Chondrocyte (in vitro differentiated cells): Measurements from ENCODE around the gene RPTOR. TPM values are rescaled to one million over a fixed set of nuclear protein-coding genes. Genes with fewer than 3 reads are reported as not detected.

ENCODE experiments used
- DNase-seq: peaks from one replicate; pipeline ENCODE4 v3.0.0; 2021; ENCODE audit warnings: mixed read lengths, low spot score
- H3K27ac Mint-ChIP-seq: one replicate; pipeline ENCODE4 v1.8.0; 2021; ENCODE audit warnings: mild to moderate bottlenecking, moderate library complexity, mixed read lengths; ENCODE audit not compliant: unreplicated experiment
- H3K27me3 Mint-ChIP-seq: 2 replicates; pipeline ENCODE4 v1.8.0; 2021; ENCODE audit warnings: low read depth, mixed read lengths
- H3K36me3 Mint-ChIP-seq: 2 replicates; pipeline ENCODE4 v1.8.0; 2021; ENCODE audit warnings: low read depth, mixed read lengths
- H3K4me1 Mint-ChIP-seq: 2 replicates; pipeline ENCODE4 v1.8.0; 2021; ENCODE audit warnings: low read depth, mild to moderate bottlenecking, mixed read lengths
- H3K4me3 Mint-ChIP-seq: one replicate; pipeline ENCODE4 v1.8.0; 2021; ENCODE audit warnings: mild to moderate bottlenecking, moderate library complexity, mixed read lengths; ENCODE audit not compliant: unreplicated experiment
- H3K9me3 Mint-ChIP-seq: 2 replicates; pipeline ENCODE4 v1.8.0; 2021; ENCODE audit warnings: low read depth, mixed read lengths
- CTCF ChIP-seq: fragments of 200-600 bp; sonication (generic); IDR thresholded peaks from 2 replicates; pipeline ENCODE4 v1.5.0; 2021; ENCODE audit warnings: antibody characterized with exemption, mild to moderate bottlenecking, moderate library complexity
- total RNA-seq: library from RNA; stranded (reverse); gene quantifications from 3 replicates; pipeline ENCODE4 v1.2.1, GENCODE V29; 2021

The RPTOR gene
- total RNA-seq, 1 donor from 2014 or later: 30.9 TPM

GRCh38 chr17:80864751-80865150 lies 320.1 kb downstream of the RPTOR start:
- Mint-ChIP-seq H3K4me3 (no peak overlapping the region), H3K27ac (no peak overlapping the region), H3K4me1 (peaks cover 12% of the 10 kb centered on the region), H3K36me3 (peaks cover 8% of the 10 kb centered on the region), H3K9me3 (no peaks in the 10 kb centered on the region), H3K27me3 (no peaks in the 10 kb centered on the region)
- DNase-seq: peak; percentile 43
- no peak for TF ChIP-seq CTCF

GRCh38 chr17:80866050-80866793 lies 321.6 kb downstream of the RPTOR start:
- H3K27me3 Mint-ChIP-seq: no peaks in the 10 kb centered on the region
- H3K4me3 Mint-ChIP-seq: no peak overlapping the region
- peak; percentile 56 for DNase-seq
- TF ChIP-seq CTCF: peak; percentile 87
- peak overlapping the region; percentile 49 for H3K27ac Mint-ChIP-seq
- peaks cover 8% of the 10 kb centered on the region for H3K36me3 Mint-ChIP-seq
- H3K9me3 Mint-ChIP-seq: no peaks in the 10 kb centered on the region
- H3K4me1 Mint-ChIP-seq: peaks cover 26% of the 10 kb centered on the region

- Mint-ChIP-seq H3K9me3 (no peaks in the 10 kb centered on the region), H3K27me3 (no peaks in the 10 kb centered on the region), H3K36me3 (peaks cover 7% of the 10 kb centered on the region), H3K4me1 (peaks cover 33% of the 10 kb centered on the region), H3K4me3 (no peak overlapping the region), H3K27ac (no peak overlapping the region)
- no peak for TF ChIP-seq CTCF
- DNase-seq: no peak
These were observed 323.5 kb downstream of the RPTOR start for GRCh38 chr17:80868022-80868609.

- Mint-ChIP-seq H3K27ac (no peak overlapping the region), H3K9me3 (no peaks in the 10 kb centered on the region), H3K27me3 (no peaks in the 10 kb centered on the region), H3K4me1 (peaks cover 44% of the 10 kb centered on the region), H3K4me3 (no peak overlapping the region), H3K36me3 (peaks cover 3% of the 10 kb centered on the region)
- peak; percentile 27 for DNase-seq
- no peak for TF ChIP-seq CTCF
These were observed 325.0 kb downstream of the RPTOR start for GRCh38 chr17:80869481-80870145.

- no peak overlapping the region for H3K4me3 Mint-ChIP-seq
- H3K36me3 Mint-ChIP-seq: peaks cover 3% of the 10 kb centered on the region
- peaks cover 44% of the 10 kb centered on the region for H3K4me1 Mint-ChIP-seq
- no peaks in the 10 kb centered on the region for H3K9me3 Mint-ChIP-seq
- TF ChIP-seq CTCF: peak; percentile 22
- DNase-seq: no peak
- peak overlapping the region; percentile 55 for H3K27ac Mint-ChIP-seq
- H3K27me3 Mint-ChIP-seq: no peaks in the 10 kb centered on the region
These were observed 325.8 kb downstream of the RPTOR start for GRCh38 chr17:80870401-80870800.
